NOMO-1 treated with DMSO at 0.1 percent for 48 hours (cell line): Measurements from ENCODE around the gene RALGPS1.

Source experiments
- DNase-seq: peaks from one replicate; lab custom pipeline; 2025; ENCODE audit not compliant: unreplicated experiment; lab: John Stamatoyannopoulos, UW

RALGPS1 gene

GRCh38 chr9:126914458-126915280, at the start of gene RALGPS1:
RALGPS1 (plus strand) TSS chr9:126914782; CDS start chr9:126962290, 47,508 bp downstream.
- DNase-seq = peak; percentile 93

GRCh38 chr9:126869368-126869767, 45.2 kb upstream of the RALGPS1 start:
- no peak for DNase-seq

GRCh38 chr9:126872516-126872915, 42.1 kb upstream of the RALGPS1 start:
- no peak for DNase-seq

GRCh38 chr9:126874546-126875314, 39.9 kb upstream of the RALGPS1 start:
- DNase-seq = no peak

- no peak for DNase-seq
Measured at GRCh38 chr9:126875756-126876510, 38.6 kb upstream of the RALGPS1 start.

- no peak for DNase-seq
Measured at GRCh38 chr9:126876531-126876930, 38.1 kb upstream of the RALGPS1 start.

GRCh38 chr9:126877418-126877817, 37.2 kb upstream of the RALGPS1 start:
- DNase-seq = no peak

- no peak for DNase-seq
Measured at GRCh38 chr9:126879288-126879687, 35.3 kb upstream of the RALGPS1 start.

- no peak for DNase-seq
Measured at GRCh38 chr9:126880226-126880946, 34.2 kb upstream of the RALGPS1 start.

GRCh38 chr9:126880947-126881332, 33.6 kb upstream of the RALGPS1 start:
- no peak for DNase-seq

GRCh38 chr9:126882746-126883145, 31.8 kb upstream of the RALGPS1 start:
- DNase-seq = no peak

GRCh38 chr9:126883636-126884035, 30.9 kb upstream of the RALGPS1 start:
- DNase-seq = no peak

GRCh38 chr9:126885131-126885641, 29.4 kb upstream of the RALGPS1 start:
- DNase-seq = no peak

GRCh38 chr9:126886034-126886822, 28.4 kb upstream of the RALGPS1 start:
- DNase-seq = no peak

- DNase-seq = no peak
Measured at GRCh38 chr9:126886897-126887296, 27.7 kb upstream of the RALGPS1 start.

GRCh38 chr9:126891676-126892075, 22.9 kb upstream of the RALGPS1 start:
- DNase-seq = no peak

GRCh38 chr9:126893079-126893478, 21.5 kb upstream of the RALGPS1 start:
- DNase-seq = peak; percentile 6

GRCh38 chr9:126894052-126894603, 20.5 kb upstream of the RALGPS1 start:
- DNase-seq = no peak

GRCh38 chr9:126902210-126902609, 12.4 kb upstream of the RALGPS1 start:
- no peak for DNase-seq
